NCI-H1436 (cell line): ENCODE data around the gene MLLT10.

Experiments
- DNase-seq: peaks from one replicate; lab custom pipeline; 2025; lab: John Stamatoyannopoulos, UW

The MLLT10 gene

DNA sequence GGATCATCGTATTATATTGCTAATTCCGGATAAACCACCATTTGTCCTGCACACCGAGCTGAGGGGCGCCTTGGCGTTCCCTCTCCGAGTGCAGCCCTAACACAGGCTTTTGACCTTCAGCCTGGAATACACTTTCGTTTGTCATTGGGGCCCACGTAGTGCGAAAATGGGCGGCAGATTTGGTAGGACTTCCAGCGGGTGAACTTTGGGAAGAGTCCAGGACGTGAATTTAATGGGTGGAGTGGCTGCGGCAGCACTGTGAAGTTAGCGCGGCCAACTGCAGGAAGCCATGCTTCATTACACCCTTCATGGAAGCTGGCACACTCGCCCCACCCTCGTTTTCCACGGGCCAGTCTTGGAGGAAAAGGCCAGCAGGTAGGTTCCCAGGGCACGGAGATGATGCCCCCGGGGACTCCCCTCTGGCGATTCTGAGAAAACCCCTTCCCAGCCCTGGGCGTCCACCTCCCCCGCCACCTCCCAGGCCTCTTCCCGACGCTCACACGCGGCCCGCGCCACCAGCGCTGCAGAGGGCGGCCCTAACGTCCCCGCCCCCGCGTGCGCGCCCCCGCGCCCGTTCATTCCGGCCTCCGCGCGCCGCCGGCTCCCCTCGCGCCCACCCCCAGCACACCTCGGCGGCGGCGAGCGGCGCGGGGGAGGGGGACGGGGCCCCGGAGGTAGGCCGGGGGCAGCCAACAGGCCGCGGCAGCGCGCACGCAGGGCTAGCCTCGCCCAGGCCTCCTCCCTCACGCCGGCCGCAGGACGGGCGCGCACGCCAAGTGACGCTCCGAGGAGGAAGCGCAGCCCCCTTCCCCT is at the start of gene MLLT10:
Gene MLLT10 (plus strand): TSS at position 766 of the 813 bp plus-strand sequence. CDS start 413 bp downstream, outside the sequence.
- DNase-seq = peak; percentile 95

DNA sequence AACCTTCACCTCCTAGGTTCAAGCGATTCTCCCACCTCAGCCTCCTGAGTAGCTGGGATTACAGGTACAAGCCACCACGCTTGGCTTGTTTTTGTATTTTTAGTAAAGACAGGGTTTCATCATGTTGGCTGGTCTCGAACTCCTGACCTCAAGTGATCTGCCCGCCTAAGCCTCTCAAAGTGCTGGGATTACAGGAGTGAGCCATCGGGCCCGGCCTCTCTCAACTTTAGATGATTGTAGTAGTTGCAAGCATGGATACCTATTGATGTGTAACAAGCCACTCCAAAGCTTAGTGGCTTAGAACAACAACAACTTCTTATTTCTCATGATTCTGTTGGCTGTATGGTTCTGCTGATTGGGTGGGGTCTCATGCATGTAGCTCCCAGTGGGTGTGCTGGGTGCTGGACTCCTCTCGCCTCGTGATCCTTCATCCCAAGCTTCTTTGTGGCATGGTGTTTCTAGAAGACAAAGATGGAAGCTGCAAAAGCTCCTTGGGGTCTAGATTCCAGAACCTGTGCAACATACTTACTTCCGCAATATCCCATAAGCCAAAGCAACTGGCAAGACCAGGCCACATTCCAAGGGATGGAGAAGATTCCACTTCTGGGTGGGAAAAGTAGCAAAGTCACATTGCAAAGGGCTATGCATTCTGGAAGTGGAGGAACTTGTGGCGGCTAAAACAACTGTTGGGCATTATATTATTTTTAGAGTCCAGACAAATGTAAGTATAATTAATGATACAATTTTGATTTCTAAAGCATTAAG is 46.4 kb upstream of the MLLT10 start:
- no peak for DNase-seq

DNA sequence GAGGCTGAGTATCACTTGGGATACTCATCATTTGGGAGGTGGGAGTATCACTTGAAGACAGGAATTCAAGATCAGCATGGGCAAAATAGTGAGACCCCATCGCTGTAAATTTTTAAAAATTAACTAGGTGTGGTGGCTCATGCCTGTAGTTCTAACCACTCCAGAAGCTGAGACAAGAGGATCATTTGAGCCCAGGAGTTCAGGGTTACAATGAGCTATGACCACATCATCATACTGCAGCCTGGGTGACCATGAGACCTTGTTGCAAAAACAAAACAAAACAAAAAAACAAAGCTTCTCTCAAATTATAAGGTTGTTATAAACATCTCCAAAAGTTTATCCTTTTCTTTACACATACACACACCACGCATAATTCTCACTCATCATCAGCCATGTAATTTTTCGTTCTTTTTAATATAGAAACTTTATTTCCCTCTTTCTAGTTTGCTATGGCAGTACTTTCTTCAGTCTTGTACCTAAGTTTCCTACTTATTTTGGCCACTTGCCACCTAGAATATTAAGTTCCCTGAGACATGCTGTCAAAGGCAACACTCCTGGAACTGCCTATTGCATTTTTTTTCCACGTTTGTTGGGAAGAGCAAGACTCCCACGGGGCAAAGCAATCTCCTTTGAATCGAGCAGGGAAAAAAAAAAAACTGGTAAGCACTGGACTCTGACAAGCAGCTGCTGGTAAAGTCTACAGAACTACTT is 45.6 kb upstream of the MLLT10 start:
- no peak for DNase-seq

DNA sequence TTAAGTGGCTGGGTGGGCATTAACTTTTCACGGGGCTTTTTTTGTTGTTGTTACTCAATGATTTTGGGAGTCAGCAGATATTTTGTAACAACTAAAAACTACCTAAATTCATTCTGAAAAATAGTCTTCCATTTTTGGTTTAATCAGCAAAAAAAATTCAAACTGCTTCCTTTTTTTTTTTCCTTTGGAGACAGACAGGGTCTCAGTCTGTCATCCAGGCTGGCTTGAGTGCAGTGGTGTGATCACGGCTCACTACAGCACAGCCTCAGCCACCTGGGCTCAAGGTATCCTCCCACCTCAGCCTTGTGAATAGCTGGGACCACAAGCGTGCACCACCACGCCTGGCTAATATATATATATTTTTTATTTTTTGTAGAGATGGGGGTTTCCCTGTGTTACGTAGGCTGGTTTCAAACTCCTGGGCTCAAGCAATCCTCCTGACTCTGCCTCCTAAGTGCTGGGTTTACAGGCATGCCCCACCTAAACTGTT is 45.0 kb upstream of the MLLT10 start:
- DNase-seq = no peak

DNA sequence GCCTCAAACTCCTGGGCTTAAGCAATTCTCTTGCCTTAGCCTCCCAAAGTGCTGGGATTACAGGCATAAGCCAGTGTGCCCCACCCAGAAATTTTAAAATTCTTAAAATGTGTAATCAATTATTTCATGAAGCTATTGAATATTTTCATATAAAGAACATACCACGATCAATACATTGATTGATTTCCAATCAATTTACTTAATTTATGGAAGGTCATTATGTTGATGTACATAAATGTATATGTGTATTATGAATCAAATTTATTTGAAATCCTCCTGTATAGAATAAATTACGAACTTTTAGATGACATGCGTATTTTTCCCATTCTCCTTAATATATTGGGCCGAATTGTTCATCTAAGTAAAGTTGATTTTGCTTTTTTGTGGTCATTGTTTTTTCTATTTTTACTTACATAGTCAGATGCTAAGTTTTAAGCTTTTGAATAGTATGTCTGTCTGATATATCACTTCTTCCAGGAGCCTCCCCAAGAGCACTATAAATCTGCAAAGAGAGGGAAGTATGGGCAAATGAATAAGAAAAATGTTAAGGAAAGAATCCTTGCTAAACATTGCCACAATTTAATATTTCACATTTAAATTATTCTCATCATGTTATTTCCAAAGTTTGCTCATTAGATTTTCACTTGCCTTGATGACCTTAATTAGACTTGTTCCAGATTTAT is 43.9 kb upstream of the MLLT10 start:
- no peak for DNase-seq

DNA sequence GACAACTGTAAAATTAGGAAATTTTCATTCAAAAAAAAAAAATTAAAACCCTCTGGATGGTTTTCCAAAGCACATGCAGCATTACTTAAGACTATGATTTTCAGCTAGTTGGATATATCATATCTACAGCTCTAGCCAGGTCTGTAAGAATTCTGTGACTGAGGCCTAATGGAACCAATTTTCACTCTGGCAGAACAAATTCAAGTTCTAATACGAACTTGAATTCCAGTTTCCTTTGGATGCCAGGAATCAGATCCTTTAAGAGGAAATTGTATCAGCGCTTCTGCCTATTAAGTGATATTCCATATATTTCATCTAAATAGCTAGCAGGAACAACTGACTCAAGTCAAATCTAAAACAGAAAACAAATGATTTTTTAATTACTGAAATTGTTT is 43.3 kb upstream of the MLLT10 start:
- no peak for DNase-seq

DNA sequence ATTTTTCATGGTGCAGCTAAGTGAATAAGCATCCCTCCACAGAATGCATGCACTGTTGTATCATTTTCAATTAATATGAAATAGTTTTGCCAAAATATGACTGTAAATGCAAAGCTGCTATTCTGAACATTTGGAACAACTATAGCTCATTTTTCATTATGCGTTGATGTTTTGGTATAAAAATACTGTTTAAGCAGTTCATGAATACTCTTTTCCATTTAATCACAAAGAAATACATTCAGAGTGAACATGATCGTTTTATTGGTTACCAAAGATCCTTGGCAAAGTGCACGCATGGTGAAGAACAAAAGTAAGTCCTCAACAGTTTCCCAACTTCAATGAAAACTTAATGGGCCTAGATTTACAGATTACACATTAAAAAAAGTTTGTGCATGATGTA is 41.6 kb upstream of the MLLT10 start:
- no peak for DNase-seq

DNA sequence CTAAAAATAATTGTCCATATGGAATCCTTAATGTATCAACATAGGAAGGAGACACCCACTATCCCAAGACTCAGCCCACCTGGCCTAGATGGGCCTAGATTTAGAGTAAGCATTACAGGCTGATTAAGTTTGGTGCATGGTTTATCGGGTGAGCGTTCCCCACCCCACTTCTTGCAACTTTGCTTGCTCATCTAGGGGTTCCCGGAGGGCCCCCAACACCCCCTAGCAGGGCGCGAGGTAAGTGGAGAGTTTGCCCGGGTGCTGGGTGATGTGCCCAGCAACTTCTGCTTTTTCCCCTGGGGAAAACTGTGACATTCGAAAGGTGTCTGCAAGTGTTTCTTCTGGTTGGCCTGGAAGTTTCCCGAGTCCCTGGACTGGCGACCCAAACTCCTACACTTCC is 40.2 kb upstream of the MLLT10 start:
- DNase-seq = no peak

DNA sequence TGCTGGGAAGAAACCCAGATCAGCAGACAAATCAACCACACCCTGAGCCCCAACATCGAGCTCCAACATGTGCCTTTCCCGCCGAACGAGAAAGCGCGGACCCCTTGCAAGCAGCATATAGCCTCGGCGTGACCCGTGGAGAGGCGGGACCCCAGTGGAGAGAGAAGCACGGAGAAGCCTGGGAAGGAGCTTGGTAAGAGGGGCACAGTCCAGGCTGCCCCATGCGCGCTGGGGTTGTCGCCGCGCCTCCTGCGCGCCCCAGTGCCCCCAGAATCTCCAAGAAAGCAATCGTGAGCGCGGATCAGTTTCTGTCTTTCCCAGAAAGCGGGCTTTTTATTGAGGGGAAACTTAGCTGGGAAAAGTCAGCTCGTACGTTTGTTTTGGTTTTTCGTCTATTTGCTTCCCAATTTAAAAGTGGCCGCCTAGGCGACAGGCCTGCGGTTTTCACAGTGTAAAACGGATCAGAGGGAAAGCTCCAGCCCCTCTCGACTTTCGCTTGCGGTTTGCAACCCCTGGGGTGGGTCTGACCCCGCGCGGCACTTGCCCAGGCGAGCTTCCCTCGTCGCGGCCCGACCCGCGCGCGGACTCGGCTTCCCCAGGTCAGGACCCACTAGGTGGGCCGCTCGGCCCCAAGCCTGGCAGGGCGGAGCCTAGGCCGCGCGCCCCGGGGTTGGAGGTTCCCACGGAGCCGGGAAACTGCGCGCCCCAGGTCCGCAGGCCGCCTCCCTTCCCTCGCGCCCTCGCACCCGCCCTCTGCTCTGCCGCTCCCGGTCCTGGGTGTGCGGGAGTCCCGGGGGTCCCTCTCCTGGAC is 39.6 kb upstream of the MLLT10 start:
- DNase-seq = no peak

DNA sequence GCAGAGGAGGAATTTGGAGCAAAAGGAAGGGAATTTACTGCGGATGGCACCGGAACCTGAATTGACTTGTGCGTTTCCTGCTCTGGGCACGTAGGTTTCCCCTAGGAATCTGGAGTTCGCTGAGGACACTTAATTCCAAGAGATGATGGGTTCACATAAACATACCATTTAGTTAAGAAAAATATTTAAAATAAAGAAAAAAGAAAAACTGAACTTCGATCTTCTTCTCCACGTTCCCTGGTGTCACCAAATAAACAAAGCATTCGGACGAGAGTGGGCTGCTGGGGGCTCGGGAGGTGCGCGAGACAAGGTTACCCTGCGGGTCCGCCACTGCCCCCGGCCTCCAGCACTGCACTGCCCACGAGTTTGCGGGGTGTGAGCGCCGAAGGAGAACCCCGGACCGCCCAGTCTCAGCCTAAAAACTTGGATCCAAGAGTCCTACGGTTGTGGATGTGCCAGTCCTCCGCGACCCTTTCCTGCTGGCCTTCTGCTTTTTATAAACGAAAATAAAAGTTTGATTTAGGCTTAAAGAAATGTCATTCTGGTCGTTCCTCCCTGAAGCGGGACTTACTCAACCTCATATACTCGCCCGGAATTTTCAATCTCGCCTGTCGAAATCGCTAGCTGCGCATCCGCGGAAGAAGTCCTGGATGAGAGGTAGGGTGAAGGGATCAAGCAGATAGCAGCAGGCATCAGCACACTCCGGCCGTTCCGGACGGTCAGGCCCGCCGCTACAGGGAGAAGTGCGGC is 38.9 kb upstream of the MLLT10 start:
- DNase-seq = no peak

DNA sequence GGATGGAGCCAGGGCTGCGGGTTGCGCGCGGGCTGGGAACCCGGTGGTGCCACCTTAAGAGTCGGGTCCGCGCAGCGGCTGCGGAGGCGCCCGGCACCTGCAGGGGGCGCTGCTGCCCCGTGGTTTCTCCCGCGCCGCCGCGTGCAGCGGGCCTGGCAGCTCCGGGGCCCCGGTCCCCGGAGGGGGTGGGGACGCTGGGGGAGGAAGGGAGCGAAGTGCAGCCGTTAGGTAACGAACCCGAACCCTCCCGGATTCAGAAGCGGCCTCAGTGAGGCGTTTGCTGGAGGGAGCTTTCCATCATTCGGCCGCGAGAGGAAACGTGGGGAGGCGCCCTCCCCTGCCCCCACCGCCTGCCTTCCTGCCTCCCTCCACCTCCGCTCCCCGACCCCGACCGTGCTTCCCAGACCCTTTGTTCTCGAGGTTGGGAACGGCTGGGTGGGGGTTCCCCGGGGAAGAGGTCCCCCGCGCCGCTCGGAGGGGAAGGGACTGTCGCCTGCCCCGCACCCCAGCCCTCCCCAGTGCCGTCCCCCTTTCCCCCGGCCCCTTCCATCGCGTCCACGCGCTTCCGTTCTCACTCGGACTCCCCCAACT is 38.2 kb upstream of the MLLT10 start:
- DNase-seq = peak; percentile 85

DNA sequence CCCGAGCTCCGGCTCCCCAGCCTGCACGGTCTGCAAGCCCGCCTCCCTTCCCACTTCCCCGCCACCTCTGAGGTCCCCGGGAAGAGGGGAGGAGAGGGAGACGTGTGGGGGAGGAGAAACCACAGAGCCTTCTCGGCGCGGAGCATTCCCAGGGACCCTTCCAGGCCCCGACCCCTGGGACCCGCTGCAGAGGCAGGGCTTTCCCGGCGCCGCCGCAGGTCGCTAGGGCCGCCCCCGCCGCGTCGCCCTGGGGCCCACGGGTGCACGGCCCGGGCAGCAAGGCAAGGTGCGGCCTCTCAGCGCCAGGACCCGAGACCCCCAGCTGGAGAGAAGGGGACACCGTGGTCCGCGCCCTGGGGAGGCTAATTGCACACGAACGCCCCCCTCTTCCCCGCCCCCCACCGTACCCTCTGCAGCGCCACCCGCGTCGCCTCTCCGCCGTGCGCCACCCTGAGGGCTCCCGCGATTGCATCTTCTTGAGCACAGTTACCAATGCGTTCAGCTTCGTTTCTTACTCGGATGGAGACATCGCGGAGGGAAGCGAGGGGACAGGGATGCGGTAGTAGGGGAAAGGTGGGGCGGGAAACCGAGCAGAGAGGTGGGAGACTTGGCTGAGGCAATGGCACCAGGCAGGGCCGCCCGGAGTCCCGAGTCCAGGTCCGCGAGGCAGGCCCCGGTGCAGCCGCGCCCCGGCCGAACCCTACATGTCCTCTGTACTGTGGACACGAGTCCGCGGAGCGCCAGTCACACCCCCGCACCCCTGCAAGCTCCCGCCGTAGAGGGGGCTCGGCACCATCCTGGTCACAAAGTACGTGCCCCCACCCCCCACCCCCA is 37.5 kb upstream of the MLLT10 start:
- peak; percentile 51 for DNase-seq

DNA sequence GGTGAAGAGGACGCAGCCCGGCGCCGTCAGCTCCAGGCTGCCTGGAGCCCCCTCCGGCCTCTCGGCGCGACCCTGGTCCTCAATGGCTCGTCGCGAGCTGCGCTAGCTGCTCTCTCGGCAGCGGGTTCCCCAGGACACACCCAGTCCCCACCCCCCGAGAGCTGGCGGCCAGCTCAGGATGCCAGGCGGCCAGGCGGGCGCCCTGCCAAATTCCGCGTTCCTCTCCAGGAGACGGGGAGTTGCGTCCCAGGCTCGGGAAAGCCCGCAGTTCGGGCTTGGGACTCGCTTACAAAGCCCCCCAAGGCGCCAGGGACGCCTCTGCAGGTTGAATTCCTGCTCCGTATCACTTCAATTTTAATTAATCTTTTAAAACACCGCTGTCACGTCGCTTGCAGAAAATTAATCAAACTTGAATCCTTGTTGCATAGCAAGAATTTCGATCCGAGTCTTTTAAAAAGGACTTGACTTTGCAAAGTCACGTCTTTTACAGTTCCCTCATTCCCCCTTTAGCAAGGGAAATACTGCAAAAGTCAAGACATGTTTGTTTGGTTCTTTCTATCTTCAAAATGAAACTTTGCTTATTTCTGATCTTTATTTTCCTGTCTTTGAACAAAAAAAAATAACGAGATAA is 36.7 kb upstream of the MLLT10 start:
- peak; percentile 73 for DNase-seq

DNA sequence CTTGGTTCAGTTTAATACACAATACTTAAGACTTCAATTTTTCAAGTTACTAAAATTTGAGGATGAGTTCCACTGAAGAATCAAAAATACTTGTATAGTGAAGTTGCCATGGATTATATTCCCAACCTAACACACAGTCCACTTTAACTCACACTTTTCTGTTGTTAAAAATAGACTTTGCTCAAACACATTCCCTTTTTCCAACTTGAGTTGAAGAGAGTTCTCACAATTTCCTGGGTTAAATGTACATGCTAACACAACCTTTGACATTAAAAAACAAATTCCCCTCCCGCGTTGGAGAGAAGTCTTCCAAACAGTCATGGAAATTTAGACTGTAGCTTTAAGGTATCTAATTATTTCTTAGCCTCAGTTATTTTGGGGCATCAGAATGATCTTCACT is 35.7 kb upstream of the MLLT10 start:
- no peak for DNase-seq

DNA sequence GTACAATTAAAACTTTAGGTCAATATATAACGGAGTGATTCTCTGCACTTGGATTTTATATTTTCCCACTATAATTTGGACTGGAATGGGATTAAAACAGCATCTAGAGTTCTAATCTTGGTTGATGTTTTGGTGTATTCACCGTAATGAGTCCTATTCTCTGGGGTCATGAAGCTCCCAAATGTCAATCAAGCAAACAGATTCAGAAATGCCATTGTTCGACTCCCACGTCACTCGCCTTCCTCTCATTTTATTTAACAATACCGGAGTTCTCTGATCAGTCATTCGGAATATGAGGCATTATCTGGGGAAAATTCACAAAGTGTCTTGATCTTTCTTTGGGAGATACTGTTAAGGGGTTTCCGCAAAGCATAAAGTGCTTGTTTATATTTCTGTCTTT is 35.0 kb upstream of the MLLT10 start:
- DNase-seq = no peak

DNA sequence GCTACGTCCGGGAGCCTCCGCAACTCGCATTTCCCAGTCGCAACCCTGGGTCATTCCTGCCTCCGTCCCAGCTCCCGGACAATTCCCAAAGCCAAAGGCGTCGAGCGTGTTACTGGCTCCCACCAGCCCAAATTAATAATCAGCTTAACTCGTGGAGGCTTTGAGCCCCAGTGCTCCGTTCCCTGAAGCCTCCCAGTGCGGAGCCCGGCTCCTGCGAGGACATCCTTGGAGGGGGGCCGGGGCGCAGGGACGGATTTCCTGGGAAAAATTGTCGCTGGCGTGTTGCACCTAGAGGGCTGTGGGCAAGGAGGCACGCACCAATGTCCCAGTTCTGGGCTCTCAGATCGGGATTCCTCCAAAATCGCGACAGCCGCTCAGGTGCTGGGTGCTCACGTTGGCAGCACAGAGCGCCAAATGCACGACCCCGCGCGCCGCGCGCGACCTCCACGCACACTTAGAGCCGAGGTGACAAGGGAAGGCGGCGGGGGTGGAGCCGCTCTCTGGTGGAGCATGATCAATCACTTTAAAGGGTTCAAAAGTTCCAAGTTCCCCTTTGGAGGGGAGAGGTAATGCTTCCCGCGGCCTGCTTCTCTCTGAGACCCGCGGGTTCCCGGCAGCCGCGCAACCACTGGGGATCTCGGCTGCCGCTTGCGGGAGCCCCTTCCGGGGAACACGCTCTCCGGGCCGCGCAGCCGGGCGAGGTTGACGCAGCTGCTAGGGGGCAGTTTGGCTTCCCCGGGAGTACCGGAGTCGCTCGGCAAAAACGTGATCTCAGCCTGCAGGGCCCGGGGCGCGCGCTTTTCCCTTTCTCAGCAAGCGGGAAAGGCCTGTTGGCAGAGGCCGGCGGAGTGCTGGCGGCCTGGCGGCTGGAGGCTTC is 34.1 kb upstream of the MLLT10 start:
- no peak for DNase-seq

DNA sequence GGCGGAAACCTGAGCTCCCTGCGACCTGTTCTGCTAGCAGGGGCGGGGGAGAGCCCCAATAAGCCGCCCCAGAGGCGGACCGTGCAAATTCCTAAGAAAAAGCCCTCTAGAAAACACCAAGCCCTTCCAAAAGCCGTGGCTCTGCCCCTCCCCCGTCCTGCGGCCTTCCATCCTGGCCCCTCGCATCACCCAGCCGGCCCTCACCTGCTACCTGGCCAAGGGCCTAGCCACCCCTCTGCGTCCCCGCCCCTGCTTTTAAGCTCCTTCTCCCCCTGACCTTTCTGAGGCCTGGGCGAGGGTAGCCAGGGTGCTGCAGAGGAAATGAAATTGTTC is 33.5 kb upstream of the MLLT10 start:
- no peak for DNase-seq

DNA sequence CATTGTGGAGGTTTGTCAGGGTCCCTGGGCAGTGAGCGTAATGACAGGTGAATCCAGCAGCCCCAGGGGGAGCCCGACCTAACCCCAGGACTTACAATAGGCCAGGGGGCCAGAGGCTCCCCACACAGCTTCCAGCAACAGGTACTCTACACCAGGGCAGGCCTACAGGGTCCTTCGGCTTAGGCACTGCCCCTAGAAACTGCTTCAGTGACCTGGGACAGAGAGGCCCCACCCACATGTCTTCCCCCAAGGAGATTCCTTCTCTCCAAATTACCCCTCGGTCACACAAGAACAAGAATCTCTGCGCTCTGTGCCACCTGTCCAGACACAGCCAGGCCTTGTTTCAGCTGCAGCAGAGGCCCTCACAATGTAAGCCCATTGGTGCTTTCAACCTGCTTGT is 32.9 kb upstream of the MLLT10 start:
- no peak for DNase-seq
